Thymus (tissue), 14 donors: ENCODE measurements around the gene CHADL. TPM values are rescaled to one million over a fixed set of nuclear protein-coding genes. Genes with fewer than 3 reads are reported as not detected.

Experiments
- DNase-seq, 9 donors: peaks; one replicate each; pipeline ENCODE4 v3.0.0-alpha.2; 2013; ENCODE audit warnings: low spot score in 9 of 9, low read depth in 6 of 9, missing footprints in 1 of 9
- H3K27ac ChIP-seq, 2 donors: one replicate each; pipeline ENCODE4 v1.5.1; 2013; ENCODE audit warnings: control low read depth in 1 of 2, low read depth in 1 of 2, low read length in 1 of 2, mild to moderate bottlenecking in 1 of 2, moderate library complexity in 1 of 2
- H3K27me3 ChIP-seq, 2 donors: one replicate each; pipeline ENCODE4 v1.5.1; 2013; ENCODE audit warnings: low read length in 1 of 2; ENCODE audit not compliant: control insufficient read depth in 2 of 2, insufficient read depth in 1 of 2
- H3K36me3 ChIP-seq, 2 donors: one replicate each; pipeline ENCODE4 v1.5.1; 2013; ENCODE audit warnings: low read length in 1 of 2, mild to moderate bottlenecking in 1 of 2, moderate library complexity in 1 of 2; ENCODE audit not compliant: control insufficient read depth in 2 of 2, insufficient read depth in 2 of 2
- H3K4me1 ChIP-seq, 2 donors: one replicate each; pipeline ENCODE4 v1.5.1; 2013; ENCODE audit warnings: low read length in 2 of 2; ENCODE audit not compliant: control insufficient read depth in 2 of 2, insufficient read depth in 2 of 2
- H3K4me3 ChIP-seq, 2 donors: one replicate each; pipeline ENCODE4 v1.5.1; 2013; ENCODE audit warnings: low read length in 2 of 2, control low read depth in 1 of 2, mild to moderate bottlenecking in 1 of 2
- H3K9me3 ChIP-seq, 2 donors: one replicate each; pipeline ENCODE4 v1.5.1; 2013; ENCODE audit warnings: low read length in 1 of 2, mild to moderate bottlenecking in 1 of 2; ENCODE audit not compliant: control insufficient read depth in 2 of 2, insufficient read depth in 1 of 2
- WGBS: extraction: QIAGEN DNeasy Blood & Tissue Kit; methylation state at CpG from one replicate; pipeline ENCODE4 v1.1.7; 2013; 5-methylcytosine and 5-hydroxymethylcytosine counted together
- long read RNA-seq, 10 donors: transcript quantifications; one replicate each; lab custom pipeline, GENCODE V29; 2026
- polyA plus RNA-seq: library from polyadenylated mRNA; stranded (reverse); fragments of 200-250 nt; gene quantifications from one replicate; pipeline ENCODE4 v1.2.3, GENCODE V29; 2013
- total RNA-seq: library from RNA; stranded (reverse); fragments of 120-200 nt; gene quantifications from one replicate; pipeline ENCODE4 v1.2.4, GENCODE V29; 2013
- donor health status: healthy.

CHADL gene, protein sequence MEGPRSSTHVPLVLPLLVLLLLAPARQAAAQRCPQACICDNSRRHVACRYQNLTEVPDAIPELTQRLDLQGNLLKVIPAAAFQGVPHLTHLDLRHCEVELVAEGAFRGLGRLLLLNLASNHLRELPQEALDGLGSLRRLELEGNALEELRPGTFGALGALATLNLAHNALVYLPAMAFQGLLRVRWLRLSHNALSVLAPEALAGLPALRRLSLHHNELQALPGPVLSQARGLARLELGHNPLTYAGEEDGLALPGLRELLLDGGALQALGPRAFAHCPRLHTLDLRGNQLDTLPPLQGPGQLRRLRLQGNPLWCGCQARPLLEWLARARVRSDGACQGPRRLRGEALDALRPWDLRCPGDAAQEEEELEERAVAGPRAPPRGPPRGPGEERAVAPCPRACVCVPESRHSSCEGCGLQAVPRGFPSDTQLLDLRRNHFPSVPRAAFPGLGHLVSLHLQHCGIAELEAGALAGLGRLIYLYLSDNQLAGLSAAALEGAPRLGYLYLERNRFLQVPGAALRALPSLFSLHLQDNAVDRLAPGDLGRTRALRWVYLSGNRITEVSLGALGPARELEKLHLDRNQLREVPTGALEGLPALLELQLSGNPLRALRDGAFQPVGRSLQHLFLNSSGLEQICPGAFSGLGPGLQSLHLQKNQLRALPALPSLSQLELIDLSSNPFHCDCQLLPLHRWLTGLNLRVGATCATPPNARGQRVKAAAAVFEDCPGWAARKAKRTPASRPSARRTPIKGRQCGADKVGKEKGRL
- total RNA-seq (1.7 TPM), polyA plus RNA-seq (3.4 TPM)
- long read RNA-seq, donor 1 = 0 reads
- long read RNA-seq, donor 2 = 0 reads
- long read RNA-seq, donor 3 = 0 reads
- long read RNA-seq, donor 4 = 0 reads
- long read RNA-seq, donor 5 = 0 reads
- long read RNA-seq, donor 6 = 0 reads
- long read RNA-seq, donor 7 = 0 reads
- long read RNA-seq, donor 8 = 0 reads
- long read RNA-seq, donor 9 = 0 reads
- long read RNA-seq, donor 10 = 0 reads

- Histone ChIP-seq H3K27me3 (peaks cover 0 to 17% of the 10 kb centered on the region in 2 donors), H3K27ac (no peak within 1 kb of the TSS)
- DNase-seq = no peak
These were observed at the start of gene CHADL for GRCh38 chr22:41240377-41241132. Gene CHADL, minus strand, starts transcription at chr22:41240931. Its CDS starts 50 bp downstream, at chr22:41240881.

GRCh38 chr22:41289671-41290070 is 48.9 kb upstream of the CHADL start:
- WGBS = 100% methylated on average over 1 of the region's 1 CpG
- peaks cover 0 to 3% of the 10 kb centered on the region in 2 donors for H3K9me3 ChIP-seq
- no peaks in the 10 kb centered on the region for H3K27me3 ChIP-seq
- DNase-seq = no peak
- H3K4me3 ChIP-seq = no peak overlapping the region
- H3K36me3 ChIP-seq = peaks cover 1% of the 10 kb centered on the region in 2 donors
- peaks cover 8 to 19% of the 10 kb centered on the region in 2 donors for H3K4me1 ChIP-seq
- H3K27ac ChIP-seq = peak overlapping the region in 1 of 2 donors; percentile 2

More at GRCh38 chr22:41240377-41241132, at the start of gene CHADL:
- H3K9me3 ChIP-seq = no peaks in the 10 kb centered on the region
- peaks cover 6 to 7% of the 10 kb centered on the region in 2 donors for H3K36me3 ChIP-seq
- 81% methylated on average over 24 of the region's 24 CpGs for WGBS
- peaks cover 5 to 6% of the 10 kb centered on the region in 2 donors for H3K4me1 ChIP-seq
- no peak within 1 kb of the TSS for H3K4me3 ChIP-seq

GRCh38 chr22:41288245-41288946 is 47.7 kb upstream of the CHADL start:
- peaks cover 0 to 3% of the 10 kb centered on the region in 2 donors for H3K9me3 ChIP-seq
- DNase-seq = peak in 1 of 9 donors; percentile 10
- WGBS = 94% methylated on average over 9 of the region's 9 CpGs
- peaks cover 8 to 23% of the 10 kb centered on the region in 2 donors for H3K4me1 ChIP-seq
- H3K27ac ChIP-seq = peak overlapping the region; percentile 52 to 54
- H3K36me3 ChIP-seq = peaks cover 11 to 14% of the 10 kb centered on the region in 2 donors
- no peaks in the 10 kb centered on the region for H3K27me3 ChIP-seq
- H3K4me3 ChIP-seq = no peak overlapping the region

GRCh38 chr22:41286639-41287091 is 45.9 kb upstream of the CHADL start:
- Histone ChIP-seq H3K4me3 (peak overlapping the region; percentile 94), H3K36me3 (peaks cover 18 to 28% of the 10 kb centered on the region in 2 donors), H3K27ac (peak overlapping the region; percentile 94 to 98), H3K27me3 (no peaks in the 10 kb centered on the region), H3K9me3 (peaks cover 0 to 3% of the 10 kb centered on the region in 2 donors), H3K4me1 (peaks cover 8 to 23% of the 10 kb centered on the region in 2 donors)
- DNase-seq = peak in 6 of 9 donors; percentile 55 to 87 (median 65)
- under 1% methylated on average over 15 of the region's 15 CpGs for WGBS

- peak; percentile 99 to 100 (median 99) for DNase-seq
- Histone ChIP-seq H3K4me1 (peaks cover 8 to 23% of the 10 kb centered on the region in 2 donors), H3K9me3 (peaks cover 0 to 3% of the 10 kb centered on the region in 2 donors), H3K4me3 (peak within 1 kb of the TSS; percentile 94), H3K36me3 (peaks cover 23 to 35% of the 10 kb centered on the region in 2 donors), H3K27ac (peak within 1 kb of the TSS; percentile 94 to 98), H3K27me3 (no peaks in the 10 kb centered on the region)
- whole genome bisulfite sequencing = under 1% methylated on average over 77 of the region's 77 CpGs
These were observed 45.3 kb upstream of the CHADL start, which contains the start of gene RANGAP1 for GRCh38 chr22:41285820-41286638. Gene RANGAP1, minus strand, starts transcription at chr22:41286187. Its CDS starts 5,143 bp downstream, at chr22:41281044.

DNA sequence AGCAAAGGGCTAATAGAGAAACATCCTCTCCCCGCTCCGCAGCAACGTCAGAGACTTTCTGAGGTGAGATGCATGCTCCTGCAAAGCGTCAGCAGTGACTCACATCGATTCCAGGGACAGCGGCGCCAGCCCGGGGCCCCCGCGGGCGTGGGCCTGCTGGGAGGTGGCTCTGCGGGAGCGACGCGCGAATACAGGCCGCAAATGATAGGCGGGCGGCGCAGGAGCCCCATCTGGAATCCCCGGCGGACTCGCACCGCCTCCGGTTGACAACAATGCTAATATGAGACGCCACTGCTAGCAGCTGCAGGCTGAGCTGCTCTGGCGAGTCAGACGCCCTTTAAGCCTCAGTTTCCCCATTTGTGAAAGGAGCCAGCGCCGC is 44.7 kb upstream of the CHADL start:
- peak in 4 of 9 donors; percentile 28 to 62 (median 40) for DNase-seq
- Histone ChIP-seq H3K36me3 (peaks cover 29 to 41% of the 10 kb centered on the region in 2 donors), H3K27ac (peak overlapping the region; percentile 90 to 94), H3K4me1 (peaks cover 8 to 23% of the 10 kb centered on the region in 2 donors), H3K27me3 (no peaks in the 10 kb centered on the region), H3K4me3 (peak overlapping the region; percentile 94), H3K9me3 (peaks cover 0 to 3% of the 10 kb centered on the region in 2 donors)
- WGBS = under 1% methylated on average over 30 of the region's 30 CpGs

GRCh38 chr22:41284465-41284864 is 43.7 kb upstream of the CHADL start:
- 95% methylated on average over 10 of the region's 10 CpGs for WGBS
- Histone ChIP-seq H3K4me3 (no peak overlapping the region), H3K27ac (no peak overlapping the region), H3K4me1 (peaks cover 8 to 23% of the 10 kb centered on the region in 2 donors), H3K9me3 (peaks cover 0 to 3% of the 10 kb centered on the region in 2 donors), H3K27me3 (no peaks in the 10 kb centered on the region), H3K36me3 (peaks cover 39 to 48% of the 10 kb centered on the region in 2 donors)
- DNase-seq = no peak
